WTC11 (cell line): Measurements from ENCODE around the gene MMP24OS. TPM values are rescaled to one million over a fixed set of nuclear protein-coding genes. Genes with fewer than 3 reads are reported as not detected.

Experiments used
- AR ChIP-seq: fragments of 250-450 bp; sonication (Bioruptor Pico); IDR thresholded peaks from 2 replicates; pipeline ENCODE4 v1.9.0; 2021; ENCODE audit warnings: mild to moderate bottlenecking
- ARID4B ChIP-seq: sonication (generic); formaldehyde crosslinking; IDR thresholded peaks from 2 replicates; pipeline ENCODE4 v1.8.0; 2023; ENCODE audit warnings: missing genetic modification reagents, mild to moderate bottlenecking, borderline replicate concordance
- CBFB ChIP-seq: sonication (generic); formaldehyde crosslinking; IDR thresholded peaks from 2 replicates; pipeline ENCODE4 v1.8.1; 2022; ENCODE audit warnings: mild to moderate bottlenecking, low read depth, missing genetic modification reagents
- E2F1 ChIP-seq: sonication (generic); formaldehyde crosslinking; IDR thresholded peaks from 2 replicates; pipeline ENCODE4 v1.8.0; 2022; ENCODE audit warnings: mild to moderate bottlenecking, missing genetic modification reagents
- E2F4 ChIP-seq: sonication (generic); formaldehyde crosslinking; IDR thresholded peaks from 2 replicates; pipeline ENCODE4 v1.8.1; 2022; ENCODE audit warnings: low read depth, mild to moderate bottlenecking, moderate library complexity, missing genetic modification reagents, borderline replicate concordance
- ELF4 ChIP-seq: sonication (generic); formaldehyde crosslinking; IDR thresholded peaks from 2 replicates; pipeline ENCODE4 v1.8.1; 2022; ENCODE audit warnings: low read depth, mild to moderate bottlenecking, moderate library complexity, missing genetic modification reagents
- EMX1 ChIP-seq: fragments of 250-450 bp; sonication (Bioruptor Pico); IDR thresholded peaks from 2 replicates; pipeline ENCODE4 v1.8.0; 2021; ENCODE audit warnings: mild to moderate bottlenecking
- ESRRA ChIP-seq: sonication (generic); formaldehyde crosslinking; IDR thresholded peaks from 2 replicates; pipeline ENCODE4 v1.8.1; 2022; ENCODE audit warnings: mild to moderate bottlenecking, missing genetic modification reagents, borderline replicate concordance
- HMGA2 ChIP-seq: fragments of 250-450 bp; sonication (Bioruptor Pico); IDR thresholded peaks from 2 replicates; pipeline ENCODE4 v1.4.0; 2021; ENCODE audit warnings: mild to moderate bottlenecking, moderate library complexity
- IRF1 ChIP-seq: sonication (generic); formaldehyde crosslinking; IDR thresholded peaks from 2 replicates; pipeline ENCODE4 v1.8.0; 2023; ENCODE audit warnings: missing genetic modification reagents
- JAZF1 ChIP-seq: fragments of 250-450 bp; sonication (Bioruptor Pico); IDR thresholded peaks from 2 replicates; pipeline ENCODE4 v1.9.0; 2021; ENCODE audit warnings: moderate library complexity, mild to moderate bottlenecking, inconsistent platforms
- JUN ChIP-seq: sonication (generic); formaldehyde crosslinking; IDR thresholded peaks from 2 replicates; pipeline ENCODE4 v1.8.0; 2023; ENCODE audit warnings: mild to moderate bottlenecking, missing genetic modification reagents
- NR2C2 ChIP-seq: sonication (generic); formaldehyde crosslinking; IDR thresholded peaks from 2 replicates; pipeline ENCODE4 v1.8.0; 2022; ENCODE audit warnings: mild to moderate bottlenecking, missing genetic modification reagents
- NR3C1 ChIP-seq: sonication (generic); formaldehyde crosslinking; conservative IDR thresholded peaks from 2 replicates; pipeline ENCODE4 v1.8.1; 2023; ENCODE audit warnings: low read depth, mild to moderate bottlenecking, missing genetic modification reagents
- OVOL2 ChIP-seq: fragments of 250-450 bp; sonication (Bioruptor Pico); IDR thresholded peaks from 2 replicates; pipeline ENCODE4 v1.9.0; 2021; ENCODE audit warnings: mild to moderate bottlenecking, borderline replicate concordance
- RELA ChIP-seq: sonication (generic); formaldehyde crosslinking; IDR thresholded peaks from 2 replicates; pipeline ENCODE4 v1.8.1; 2022; ENCODE audit warnings: missing genetic modification reagents, mild to moderate bottlenecking, borderline replicate concordance
- SOX15 ChIP-seq: fragments of 250-450 bp; sonication (Bioruptor Pico); IDR thresholded peaks from 2 replicates; pipeline ENCODE4 v1.9.0; 2021; ENCODE audit warnings: mild to moderate bottlenecking
- TCF7 ChIP-seq: sonication (generic); formaldehyde crosslinking; IDR thresholded peaks from 2 replicates; pipeline ENCODE4 v1.8.0; 2022; ENCODE audit warnings: mild to moderate bottlenecking, low read depth, missing genetic modification reagents, moderate library complexity
- TEAD1 ChIP-seq: sonication (generic); formaldehyde crosslinking; IDR thresholded peaks from 2 replicates; pipeline ENCODE4 v1.8.0; 2022; ENCODE audit warnings: mild to moderate bottlenecking, missing genetic modification reagents
- TEAD4 ChIP-seq: sonication (generic); formaldehyde crosslinking; IDR thresholded peaks from 2 replicates; pipeline ENCODE4 v1.8.0; 2022; ENCODE audit warnings: mild to moderate bottlenecking, missing genetic modification reagents
- USF1 ChIP-seq: sonication (generic); formaldehyde crosslinking; IDR thresholded peaks from 2 replicates; pipeline ENCODE4 v1.8.0; 2022; ENCODE audit warnings: mild to moderate bottlenecking, missing genetic modification reagents
- ZNF232 ChIP-seq: sonication (generic); formaldehyde crosslinking; IDR thresholded peaks from 2 replicates; pipeline ENCODE4 v1.8.0; 2022; ENCODE audit warnings: mild to moderate bottlenecking, missing genetic modification reagents
- ZNF317 ChIP-seq: sonication (generic); formaldehyde crosslinking; IDR thresholded peaks from 2 replicates; pipeline ENCODE4 v1.8.1; 2023; ENCODE audit warnings: low read depth, mild to moderate bottlenecking, moderate library complexity, missing genetic modification reagents, borderline replicate concordance
- ZNF396 ChIP-seq: fragments of 250-450 bp; sonication (Bioruptor Pico); IDR thresholded peaks from 2 replicates; pipeline ENCODE4 v1.8.0; 2021; ENCODE audit warnings: mild to moderate bottlenecking, moderate library complexity, borderline replicate concordance
- ZNF416 ChIP-seq: fragments of 250-450 bp; sonication (Bioruptor Pico); IDR thresholded peaks from 2 replicates; pipeline ENCODE4 v1.9.0; 2021; ENCODE audit warnings: mild to moderate bottlenecking, inconsistent platforms
- ZNF425 ChIP-seq: fragments of 250-450 bp; sonication (Bioruptor Pico); conservative IDR thresholded peaks from 2 replicates; pipeline ENCODE4 v1.9.0; 2021; ENCODE audit warnings: mild to moderate bottlenecking
- total RNA-seq: library from RNA; stranded (reverse); gene quantifications from 3 replicates; pipeline ENCODE4 v1.2.3, GENCODE V29; 2021

MMP24OS gene
- total RNA-seq, 1 experiment from 2014 or later, result 50.6 TPM

GRCh38 chr20:35284267-35284991, 6.5 kb upstream of the MMP24OS start, which contains the start of gene EIF6 (continued):
- no peak for TF ChIP-seq ZNF425 (CRISPR knock-in tag)
- no peak for TF ChIP-seq ARID4B (CRISPR knock-in tag)
- no peak for TF ChIP-seq ZNF317 (CRISPR knock-in tag)
- no peak for TF ChIP-seq SOX15 (CRISPR knock-in tag)
- no peak for TF ChIP-seq ZNF396 (CRISPR knock-in tag)
- no peak for TF ChIP-seq USF1
- no peak for TF ChIP-seq NR3C1 (CRISPR knock-in tag)
- no peak for TF ChIP-seq HMGA2 (CRISPR knock-in tag)
- no peak for TF ChIP-seq JUN (CRISPR knock-in tag)
- no peak for TF ChIP-seq ZNF416 (CRISPR knock-in tag)
- no peak for TF ChIP-seq TCF7 (CRISPR knock-in tag)
- TF ChIP-seq OVOL2, result no peak
- no peak for TF ChIP-seq E2F4 (CRISPR knock-in tag)
- TF ChIP-seq ZNF232, result no peak
- no peak; the same call in 1 of the 2 replicates for TF ChIP-seq TEAD4 (CRISPR knock-in tag)
- TF ChIP-seq AR (CRISPR knock-in tag), result no peak
- no peak; the same call in 1 of the 2 replicates for TF ChIP-seq EMX1
- TF ChIP-seq JAZF1 (CRISPR knock-in tag), result no peak
- TF ChIP-seq E2F1, result no peak; the same call in 1 of the 2 replicates
- no peak for TF ChIP-seq RELA (CRISPR knock-in tag)
- TF ChIP-seq NR2C2 (CRISPR knock-in tag), result no peak
- no peak for TF ChIP-seq ELF4
- no peak for TF ChIP-seq TEAD1
- no peak for TF ChIP-seq ESRRA
- no peak for TF ChIP-seq CBFB (CRISPR knock-in tag)
- 0 out of 2 replicates have a peak, but pooled peaks have one; percentile 35 for TF ChIP-seq IRF1 (CRISPR knock-in tag)
